AG10803 (cell line): ENCODE data around the gene RHOD.
A peak's percentile ranks its signal among the peaks of the same experiment; 100 is the strongest.

ENCODE experiments used
- DNase-seq: peaks from one replicate; pipeline ENCODE4 v3.0.0; 2010; ENCODE audit warnings: low read depth
- H3K4me3 ChIP-seq: 2 replicates; pipeline ENCODE4 v1.5.1; 2011; ENCODE audit warnings: mild to moderate bottlenecking, low read length, control low read depth
- TF ChIP-seq, protein P1 (sequence below): conservative IDR thresholded peaks from 2 replicates; pipeline ENCODE4 v1.5.1; 2011; ENCODE audit warnings: mild to moderate bottlenecking, low read length, control low read depth, inconsistent platforms

Gene RHOD

DNA sequence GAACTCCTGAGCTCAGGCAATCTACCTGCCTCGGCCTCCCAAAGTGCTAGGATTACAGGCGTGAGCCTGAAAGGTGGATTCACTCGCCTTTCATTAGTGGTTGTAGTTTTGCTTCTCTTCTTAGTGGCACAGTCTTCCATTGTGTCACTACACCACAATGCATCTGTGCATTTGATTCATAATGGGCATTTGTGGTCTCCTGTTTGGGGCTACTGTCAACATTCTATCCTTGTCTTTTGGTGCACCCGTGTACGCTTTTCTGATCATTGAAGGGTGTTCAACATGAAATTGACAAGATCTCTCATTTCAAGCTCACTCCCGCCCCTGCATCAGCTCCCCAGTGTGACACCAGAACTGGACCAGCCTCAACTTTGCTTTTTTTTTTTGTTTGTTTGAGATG, 35.7 kb upstream of the RHOD start:
- TF ChIP-seq, protein P1, sequence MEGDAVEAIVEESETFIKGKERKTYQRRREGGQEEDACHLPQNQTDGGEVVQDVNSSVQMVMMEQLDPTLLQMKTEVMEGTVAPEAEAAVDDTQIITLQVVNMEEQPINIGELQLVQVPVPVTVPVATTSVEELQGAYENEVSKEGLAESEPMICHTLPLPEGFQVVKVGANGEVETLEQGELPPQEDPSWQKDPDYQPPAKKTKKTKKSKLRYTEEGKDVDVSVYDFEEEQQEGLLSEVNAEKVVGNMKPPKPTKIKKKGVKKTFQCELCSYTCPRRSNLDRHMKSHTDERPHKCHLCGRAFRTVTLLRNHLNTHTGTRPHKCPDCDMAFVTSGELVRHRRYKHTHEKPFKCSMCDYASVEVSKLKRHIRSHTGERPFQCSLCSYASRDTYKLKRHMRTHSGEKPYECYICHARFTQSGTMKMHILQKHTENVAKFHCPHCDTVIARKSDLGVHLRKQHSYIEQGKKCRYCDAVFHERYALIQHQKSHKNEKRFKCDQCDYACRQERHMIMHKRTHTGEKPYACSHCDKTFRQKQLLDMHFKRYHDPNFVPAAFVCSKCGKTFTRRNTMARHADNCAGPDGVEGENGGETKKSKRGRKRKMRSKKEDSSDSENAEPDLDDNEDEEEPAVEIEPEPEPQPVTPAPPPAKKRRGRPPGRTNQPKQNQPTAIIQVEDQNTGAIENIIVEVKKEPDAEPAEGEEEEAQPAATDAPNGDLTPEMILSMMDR = no peak
- no peak for DNase-seq

DNA sequence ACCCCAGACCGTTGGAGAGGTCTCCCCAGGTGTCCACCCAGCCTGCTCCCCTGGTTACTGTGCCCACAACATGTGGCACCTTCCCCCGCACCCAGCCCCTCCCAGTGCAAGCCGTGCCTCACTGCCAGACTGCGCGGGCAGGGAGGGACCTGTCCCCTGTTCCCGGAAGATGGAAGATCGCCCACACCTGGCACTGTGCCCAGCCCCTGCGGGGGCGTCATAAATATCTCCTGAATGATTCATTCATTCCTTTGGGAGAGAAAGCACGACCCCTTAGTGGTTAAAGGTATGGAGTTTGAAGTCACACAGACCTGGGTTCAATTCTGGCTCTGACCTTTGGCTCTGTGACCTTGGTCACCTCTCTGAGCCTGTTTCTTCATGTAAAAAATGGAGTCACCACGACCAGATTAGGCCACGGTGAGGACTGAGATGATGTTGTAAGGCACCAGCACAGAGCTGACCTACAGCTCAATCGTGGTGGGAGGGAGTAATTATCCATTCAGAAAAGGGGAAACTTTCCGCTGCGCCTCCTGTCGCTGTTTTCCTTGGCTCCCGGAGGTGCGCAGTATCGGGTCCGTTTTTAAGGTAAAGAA, 34.2 kb upstream of the RHOD start:
- TF ChIP-seq, protein P1 = no peak
- no peak for DNase-seq
- H3K4me3 ChIP-seq = peak overlapping the region; percentile 43

More for the DNA sequence above, 35.7 kb upstream of the RHOD start:
- H3K4me3 ChIP-seq = no peak overlapping the region

DNA sequence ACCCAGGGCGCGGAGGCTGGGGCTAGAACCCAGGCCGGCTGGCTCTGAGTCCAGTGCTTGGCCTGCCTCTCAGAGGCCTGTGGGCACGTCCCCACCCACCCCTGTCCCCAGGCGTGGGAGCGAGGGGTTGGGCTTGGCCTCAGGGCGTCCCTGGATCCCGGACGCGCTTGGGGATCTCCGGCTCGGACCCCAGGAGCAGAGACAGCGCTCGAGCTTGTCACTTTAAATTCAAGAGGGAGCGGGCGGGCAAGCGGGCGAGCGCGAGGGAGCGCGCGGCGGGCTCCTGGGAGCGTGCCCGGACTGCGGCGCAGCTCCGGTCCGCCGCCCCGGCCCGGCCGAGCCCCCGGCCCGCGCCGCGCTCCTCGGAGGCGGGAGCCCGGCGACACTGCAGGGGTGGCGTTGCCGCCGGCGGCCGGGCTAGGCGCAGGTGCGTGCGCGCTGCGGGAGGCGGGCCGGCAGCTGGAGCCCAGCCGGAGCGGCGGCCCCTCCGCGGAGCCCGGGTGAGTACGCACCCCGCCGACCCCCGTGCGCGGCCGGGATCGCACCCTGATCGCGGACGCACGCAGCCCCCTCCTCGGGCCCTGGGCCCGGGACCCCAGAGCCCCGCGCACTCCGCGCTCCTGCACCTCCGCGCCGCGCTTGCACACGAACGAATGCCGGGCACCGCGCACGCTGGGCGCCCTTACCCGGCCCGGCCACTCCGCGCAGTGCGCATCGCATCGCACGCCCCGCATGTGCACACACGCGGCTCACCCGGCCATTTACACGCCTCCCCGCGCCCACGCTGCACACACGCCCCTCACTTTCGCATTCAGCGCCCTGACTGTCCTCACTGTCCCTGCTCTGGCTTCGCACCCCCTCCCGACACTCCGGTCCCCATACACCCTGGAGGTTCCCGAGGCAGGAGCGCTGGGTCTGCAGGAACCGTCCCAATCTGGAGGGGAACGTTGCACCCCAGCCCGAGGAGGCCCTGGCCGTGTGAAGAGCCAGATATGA, 33.4 kb upstream of the RHOD start, which contains the start of gene SYT12:
TSS of gene SYT12 (plus strand) at position 174 of the 996 bp plus-strand sequence. CDS start 7,011 bp downstream, outside the sequence.
- TF ChIP-seq, protein P1 = no peak
- DNase-seq = no peak
- peak within 1 kb of the TSS; percentile 43 for H3K4me3 ChIP-seq

DNA sequence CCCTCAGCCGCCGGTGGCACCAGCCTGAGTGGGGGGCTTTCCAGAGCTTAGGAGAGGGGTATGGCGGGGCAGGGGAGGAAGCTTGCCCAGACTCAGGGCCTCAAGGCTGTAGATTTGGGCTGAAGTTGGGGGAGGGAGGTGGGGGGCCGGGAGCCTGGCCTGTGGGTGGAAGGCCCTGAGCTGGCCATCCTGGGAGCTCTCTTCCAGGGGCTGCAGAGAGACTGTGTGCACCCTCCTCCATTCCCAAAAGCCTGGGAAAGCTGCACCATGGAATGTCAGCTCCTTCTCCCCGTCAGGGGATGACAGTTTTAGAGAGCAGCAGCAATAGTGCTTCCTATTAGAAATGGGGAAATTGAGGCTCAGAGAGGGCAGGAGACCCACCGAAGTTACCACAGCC, 32.7 kb upstream of the RHOD start:
- peak overlapping the region; percentile 41 for H3K4me3 ChIP-seq
- TF ChIP-seq, protein P1 = no peak
- DNase-seq = no peak

DNA sequence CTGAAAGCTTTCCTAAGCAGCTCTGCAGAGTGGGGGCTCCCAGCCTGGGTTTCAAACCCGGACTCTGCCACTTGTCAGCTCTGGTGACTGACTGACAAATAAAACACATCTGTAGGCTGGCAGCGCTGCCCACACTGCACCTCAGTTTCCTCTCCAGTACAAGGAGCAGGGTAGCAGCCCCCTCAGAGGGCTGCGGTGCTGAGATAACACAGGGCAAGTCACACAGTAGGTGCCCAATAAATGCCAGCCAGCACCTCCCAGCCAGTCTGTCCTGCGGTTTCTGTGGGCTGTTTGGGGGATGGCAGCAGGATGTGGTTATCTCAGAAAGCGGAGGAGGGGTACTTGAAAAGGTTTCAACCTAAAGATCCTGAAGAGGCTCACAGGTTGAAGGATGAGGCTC, 32.2 kb upstream of the RHOD start:
- DNase-seq = no peak
- TF ChIP-seq, protein P1 = no peak
- no peak overlapping the region for H3K4me3 ChIP-seq

DNA sequence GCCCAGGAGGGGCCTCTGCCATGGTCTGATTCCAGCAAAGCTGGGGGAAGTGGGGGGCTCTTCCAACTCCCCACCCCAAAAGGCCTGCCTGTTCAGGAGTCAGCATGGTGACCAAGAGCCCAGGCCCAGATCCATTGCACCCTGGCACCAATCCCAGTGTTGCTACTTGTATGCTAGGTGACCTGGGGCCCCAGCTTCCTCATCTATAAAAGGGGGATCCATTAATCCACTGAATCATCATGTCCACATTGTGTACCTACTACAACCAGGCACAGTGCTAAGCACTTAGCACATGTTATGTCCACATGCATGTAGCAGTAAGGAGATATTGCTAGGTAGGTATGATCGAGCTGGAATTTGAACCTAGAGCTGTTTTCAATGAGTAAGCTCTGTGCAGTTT, 31.7 kb upstream of the RHOD start:
- no peak for DNase-seq
- TF ChIP-seq, protein P1 = no peak
- H3K4me3 ChIP-seq = no peak overlapping the region
